MM.1S (cell line): ENCODE data around the gene KCNAB3.
A peak's percentile ranks its signal among the peaks of the same experiment; 100 is the strongest.

Source experiments
- DNase-seq: peaks from one replicate; pipeline ENCODE4 v3.0.0-alpha.2; 2015
- H2AFZ ChIP-seq: fragments of 300-600 bp; sonication (generic); 2 replicates; pipeline ENCODE4 v1.6.0; 2016; ENCODE audit warnings: antibody characterized with exemption, low read length
- H3F3A ChIP-seq: fragments of 300-600 bp; sonication (generic); 2 replicates; pipeline ENCODE4 v1.6.1; 2016; ENCODE audit warnings: mild to moderate bottlenecking, antibody characterized with exemption, low read length, moderate library complexity, mixed read lengths; ENCODE audit not compliant: insufficient read depth
- H3K27ac ChIP-seq: fragments of 300-600 bp; sonication (generic); 2 replicates; pipeline ENCODE4 v1.5.1; 2016; ENCODE audit warnings: mild to moderate bottlenecking, low read length
- H3K27me3 ChIP-seq: fragments of 300-600 bp; sonication (generic); replicated peaks from 2 replicates; pipeline ENCODE4 v1.6.0; 2016; ENCODE audit warnings: low read length; ENCODE audit not compliant: insufficient read depth
- H3K36me3 ChIP-seq: fragments of 300-600 bp; sonication (generic); replicated peaks from 2 replicates; pipeline ENCODE4 v1.6.1; 2016; ENCODE audit warnings: mild to moderate bottlenecking, low read length, mixed read lengths; ENCODE audit not compliant: insufficient read depth
- H3K4me1 ChIP-seq: fragments of 300-600 bp; sonication (generic); 2 replicates; pipeline ENCODE4 v1.6.1; 2016; ENCODE audit warnings: low read length, mixed read lengths
- H3K4me2 ChIP-seq: fragments of 300-600 bp; sonication (generic); 2 replicates; pipeline ENCODE4 v1.6.0; 2016; ENCODE audit warnings: low read depth, low read length
- H3K4me3 ChIP-seq: fragments of 300-600 bp; sonication (generic); 2 replicates; pipeline ENCODE4 v1.5.1; 2016; ENCODE audit warnings: low read length, mixed read lengths
- H3K79me2 ChIP-seq: fragments of 300-600 bp; sonication (generic); 2 replicates; pipeline ENCODE4 v1.6.1; 2016; ENCODE audit warnings: mixed run types, low read length, mixed read lengths
- H3K9ac ChIP-seq: fragments of 300-600 bp; sonication (generic); 2 replicates; pipeline ENCODE4 v1.6.1; 2016; ENCODE audit warnings: low read length, mixed read lengths
- H3K9me2 ChIP-seq: fragments of 300-600 bp; sonication (generic); replicated peaks from 2 replicates; pipeline ENCODE4 v1.6.1; 2016; ENCODE audit warnings: mild to moderate bottlenecking, low read length, mixed read lengths; ENCODE audit not compliant: insufficient read depth
- H3K9me3 ChIP-seq: fragments of 300-600 bp; sonication (generic); replicated peaks from 2 replicates; pipeline ENCODE4 v1.6.1; 2016; ENCODE audit warnings: mild to moderate bottlenecking, low read length, mixed read lengths; ENCODE audit not compliant: insufficient read depth
- H4K20me1 ChIP-seq: fragments of 300-600 bp; sonication (generic); 2 replicates; pipeline ENCODE4 v1.6.1; 2016; ENCODE audit warnings: mild to moderate bottlenecking, low read length, moderate library complexity, mixed read lengths; ENCODE audit not compliant: insufficient read depth
- EZH2 ChIP-seq: fragments of 300-600 bp; sonication (generic); optimal IDR thresholded peaks from 2 replicates; pipeline ENCODE3; 2017; ENCODE audit warnings: low read depth, mild to moderate bottlenecking, antibody characterized with exemption, low read length, mixed read lengths
- EZH2phosphoT487 ChIP-seq: fragments of 300-600 bp; sonication (generic); IDR thresholded peaks from 2 replicates; pipeline ENCODE4 v1.6.1; 2018; ENCODE audit warnings: antibody characterized with exemption, low read length
- TF ChIP-seq, protein P1 (sequence below): fragments of 300-600 bp; sonication (generic); IDR thresholded peaks from 2 replicates; pipeline ENCODE4 v1.5.1; 2016; ENCODE audit warnings: antibody characterized with exemption, low read length, mixed read lengths

Gene KCNAB3

DNA sequence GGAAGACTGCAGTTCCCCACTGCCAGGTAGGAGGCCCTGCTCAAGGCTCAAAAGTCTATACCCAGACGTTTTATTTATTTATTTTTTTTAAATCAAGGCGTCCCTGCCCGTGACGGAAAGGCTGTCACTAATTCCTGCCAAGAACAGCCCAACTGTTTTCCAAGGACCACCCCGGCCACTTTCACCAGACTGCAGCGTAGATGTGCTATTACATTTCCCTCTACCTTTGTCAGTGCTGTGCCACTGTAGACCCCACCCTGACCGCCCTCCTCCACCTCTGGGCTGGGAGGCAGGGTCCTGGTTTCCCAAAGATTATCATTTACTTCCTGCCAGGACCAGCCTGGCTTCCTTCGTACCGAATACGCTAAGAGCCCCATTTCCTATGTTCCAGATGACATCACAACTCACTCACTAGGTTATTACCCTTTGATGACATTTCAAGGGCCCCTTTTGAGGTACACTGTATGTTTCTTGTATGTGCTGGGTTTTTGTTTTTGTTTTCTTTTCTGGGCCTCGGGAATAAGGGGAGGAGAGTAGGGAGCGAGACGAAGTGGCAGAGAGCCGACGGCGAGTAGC, 7.3 kb downstream of the KCNAB3 start:
- Histone ChIP-seq H3K9me2 (no peaks in the 10 kb centered on the region), H4K20me1 (no peaks in the 10 kb centered on the region), H3K4me2 (peak overlapping the region; percentile 74; the same call in 1 of the 2 replicates), H3K9ac (peak overlapping the region; percentile 13; the same call in 1 of the 2 replicates), H3K79me2 (no peaks in the 10 kb centered on the region), H3K4me1 (no peaks in the 10 kb centered on the region; the same call in 1 of the 2 replicates), H3K9me3 (no peaks in the 10 kb centered on the region), H3K27ac (no peak overlapping the region), H3K27me3 (peaks cover 16% of the 10 kb centered on the region; the same call in 1 of the 2 replicates), H2AFZ (peak overlapping the region; percentile 79), H3K4me3 (peak overlapping the region; percentile 55), H3F3A (no peaks in the 10 kb centered on the region), H3K36me3 (no peaks in the 10 kb centered on the region)
- no peak for DNase-seq
- TF ChIP-seq, protein P1, sequence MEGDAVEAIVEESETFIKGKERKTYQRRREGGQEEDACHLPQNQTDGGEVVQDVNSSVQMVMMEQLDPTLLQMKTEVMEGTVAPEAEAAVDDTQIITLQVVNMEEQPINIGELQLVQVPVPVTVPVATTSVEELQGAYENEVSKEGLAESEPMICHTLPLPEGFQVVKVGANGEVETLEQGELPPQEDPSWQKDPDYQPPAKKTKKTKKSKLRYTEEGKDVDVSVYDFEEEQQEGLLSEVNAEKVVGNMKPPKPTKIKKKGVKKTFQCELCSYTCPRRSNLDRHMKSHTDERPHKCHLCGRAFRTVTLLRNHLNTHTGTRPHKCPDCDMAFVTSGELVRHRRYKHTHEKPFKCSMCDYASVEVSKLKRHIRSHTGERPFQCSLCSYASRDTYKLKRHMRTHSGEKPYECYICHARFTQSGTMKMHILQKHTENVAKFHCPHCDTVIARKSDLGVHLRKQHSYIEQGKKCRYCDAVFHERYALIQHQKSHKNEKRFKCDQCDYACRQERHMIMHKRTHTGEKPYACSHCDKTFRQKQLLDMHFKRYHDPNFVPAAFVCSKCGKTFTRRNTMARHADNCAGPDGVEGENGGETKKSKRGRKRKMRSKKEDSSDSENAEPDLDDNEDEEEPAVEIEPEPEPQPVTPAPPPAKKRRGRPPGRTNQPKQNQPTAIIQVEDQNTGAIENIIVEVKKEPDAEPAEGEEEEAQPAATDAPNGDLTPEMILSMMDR: no peak
- TF ChIP-seq EZH2phosphoT487 (no peak), EZH2 (no peak)

DNA sequence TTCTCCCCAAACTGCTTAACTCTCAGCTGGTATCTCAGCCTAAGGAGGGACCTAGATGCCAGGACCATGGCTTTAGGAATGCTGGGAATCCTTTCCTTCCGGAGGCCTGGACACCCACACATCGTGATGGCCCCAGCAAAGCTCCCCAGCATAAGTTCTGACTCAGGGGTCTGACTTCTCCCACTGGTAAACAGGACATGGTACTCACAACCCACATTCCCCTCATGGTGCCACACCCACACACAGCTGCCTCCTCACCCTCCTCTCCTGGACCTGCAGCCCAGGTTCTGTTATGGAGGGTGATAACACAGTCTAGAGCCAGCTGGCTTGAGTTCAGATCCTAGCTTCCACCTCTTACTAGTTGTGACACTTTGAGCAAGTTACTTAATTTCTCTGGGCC, 12.8 kb downstream of the KCNAB3 start:
- Histone ChIP-seq H3F3A (no peaks in the 10 kb centered on the region), H3K4me3 (no peak overlapping the region), H3K4me1 (no peaks in the 10 kb centered on the region), H3K79me2 (no peaks in the 10 kb centered on the region), H3K9ac (no peak overlapping the region), H3K9me3 (no peaks in the 10 kb centered on the region), H3K4me2 (no peak overlapping the region), H3K36me3 (no peaks in the 10 kb centered on the region), H3K27ac (no peak overlapping the region), H4K20me1 (no peaks in the 10 kb centered on the region), H3K9me2 (no peaks in the 10 kb centered on the region), H3K27me3 (peaks cover 25% of the 10 kb centered on the region), H2AFZ (no peak overlapping the region)
- TF ChIP-seq EZH2phosphoT487 (no peak), EZH2 (no peak)
- no peak for DNase-seq

DNA sequence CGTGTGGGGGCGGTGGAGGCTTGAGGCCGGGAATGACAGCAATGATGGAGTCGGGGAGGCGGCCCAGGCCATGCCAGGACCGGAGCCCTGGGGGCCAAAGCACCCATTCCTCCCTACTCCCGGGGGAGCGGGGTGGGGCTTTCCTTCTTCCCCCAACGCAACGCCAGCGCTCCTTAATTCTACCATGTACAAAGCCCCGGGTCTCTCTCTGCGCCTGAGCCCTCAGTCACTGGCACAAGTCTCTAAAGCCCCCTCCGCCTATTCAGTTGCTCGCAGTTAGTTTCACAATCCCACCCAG, 13.3 kb downstream of the KCNAB3 start:
- H3K79me2 ChIP-seq: no peaks in the 10 kb centered on the region
- peaks cover 25% of the 10 kb centered on the region for H3K27me3 ChIP-seq
- H3F3A ChIP-seq: no peaks in the 10 kb centered on the region
- no peaks in the 10 kb centered on the region for H3K9me2 ChIP-seq
- H3K27ac ChIP-seq: no peak overlapping the region
- peak overlapping the region; percentile 67; the same call in 1 of the 2 replicates for H2AFZ ChIP-seq
- H3K9me3 ChIP-seq: no peaks in the 10 kb centered on the region
- no peaks in the 10 kb centered on the region for H4K20me1 ChIP-seq
- H3K4me3 ChIP-seq: peak overlapping the region; percentile 22; the same call in 1 of the 2 replicates
- H3K36me3 ChIP-seq: no peaks in the 10 kb centered on the region
- DNase-seq: no peak
- peak overlapping the region; percentile 21; the same call in 1 of the 2 replicates for H3K4me2 ChIP-seq
- TF ChIP-seq EZH2phosphoT487: no peak
- no peaks in the 10 kb centered on the region for H3K4me1 ChIP-seq
- H3K9ac ChIP-seq: no peak overlapping the region

DNA sequence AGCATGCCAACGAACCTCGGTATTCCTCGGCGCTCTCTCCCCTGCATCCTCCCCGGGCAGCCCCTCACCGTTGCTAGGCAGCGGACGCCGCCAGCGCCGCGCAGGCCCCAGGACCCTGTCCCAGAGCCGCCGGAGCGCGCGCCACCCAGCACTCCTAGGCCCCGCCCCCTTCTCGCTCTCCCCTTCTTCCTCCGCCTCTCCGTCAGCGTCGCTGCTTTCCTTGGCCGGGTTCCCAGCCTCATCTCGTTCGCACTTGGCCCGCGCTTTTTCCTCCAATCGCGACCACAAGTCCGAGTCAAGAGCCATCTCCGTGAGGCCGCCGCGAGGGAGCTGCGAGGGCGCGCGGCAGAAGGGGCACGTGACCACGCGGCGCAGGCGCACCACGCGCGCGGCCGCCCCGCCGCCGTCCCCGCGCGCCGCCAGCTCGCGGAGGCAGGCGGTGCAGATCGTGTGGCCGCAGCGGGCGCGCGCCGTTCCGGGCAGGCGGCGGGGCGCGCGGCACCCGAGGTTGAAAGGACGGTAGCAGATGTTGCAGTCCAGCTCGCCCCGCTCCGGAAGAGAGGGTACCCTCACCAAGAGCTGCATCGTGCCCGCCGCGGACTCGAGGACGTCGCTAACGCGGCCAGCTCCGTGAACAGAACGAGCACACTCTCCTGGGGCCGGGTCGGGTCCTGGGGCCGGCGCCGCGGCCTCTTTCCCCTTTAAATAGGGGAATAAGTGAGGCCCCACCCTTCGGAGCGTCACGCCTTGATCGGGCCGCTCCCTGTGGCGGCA, 13.9 kb downstream of the KCNAB3 start, which contains the start of gene RNF227:
RNF227 (minus strand) TSS at position 679 of the 774 bp plus-strand sequence; CDS start at position 585, 94 bp downstream.
- no peaks in the 10 kb centered on the region for H3K9me3 ChIP-seq
- H3K4me3 ChIP-seq: peak within 1 kb of the TSS; percentile 56
- no peaks in the 10 kb centered on the region for H3F3A ChIP-seq
- H3K36me3 ChIP-seq: no peaks in the 10 kb centered on the region
- peak within 1 kb of the TSS; percentile 50; the same call in 1 of the 2 replicates for H3K27ac ChIP-seq
- H3K4me2 ChIP-seq: peak within 1 kb of the TSS; percentile 67
- H4K20me1 ChIP-seq: no peaks in the 10 kb centered on the region
- H3K9ac ChIP-seq: peak within 1 kb of the TSS; percentile 49; the same call in 1 of the 2 replicates
- peaks cover 30% of the 10 kb centered on the region for H3K27me3 ChIP-seq
- no peaks in the 10 kb centered on the region for H3K9me2 ChIP-seq
- H3K4me1 ChIP-seq: no peaks in the 10 kb centered on the region
- TF ChIP-seq EZH2 (no peak), EZH2phosphoT487 (no peak)
- TF ChIP-seq, protein P1: no peak
- H2AFZ ChIP-seq: peak within 1 kb of the TSS; percentile 67
- DNase-seq: peak; percentile 56
- H3K79me2 ChIP-seq: no peaks in the 10 kb centered on the region
